Muscle of leg (tissue), 11 donors: ENCODE data around the gene GLIPR2. TPM values are rescaled to one million over a fixed set of nuclear protein-coding genes. Genes with fewer than 3 reads are reported as not detected.

ENCODE experiments used
- DNase-seq: peaks from one replicate; pipeline ENCODE4 v3.0.0; 2013
- H3K27ac ChIP-seq: one replicate; pipeline ENCODE4 v1.5.1; 2013; ENCODE audit warnings: mild to moderate bottlenecking, low read length, control low read depth
- H3K27me3 ChIP-seq: one replicate; pipeline ENCODE4 v1.6.1; 2013; ENCODE audit warnings: low read length; ENCODE audit not compliant: control insufficient read depth, insufficient read depth
- H3K36me3 ChIP-seq: one replicate; pipeline ENCODE4 v1.6.1; 2013; ENCODE audit warnings: low read length; ENCODE audit not compliant: control insufficient read depth, insufficient read depth
- H3K4me1 ChIP-seq: one replicate; pipeline ENCODE4 v1.6.1; 2013; ENCODE audit warnings: low read length; ENCODE audit not compliant: control insufficient read depth, insufficient read depth
- H3K4me3 ChIP-seq: one replicate; pipeline ENCODE4 v1.5.1; 2013; ENCODE audit warnings: low read length, control low read depth
- H3K9me3 ChIP-seq: replicated peaks from 2 replicates; pipeline ENCODE4 v1.6.1; 2013; ENCODE audit warnings: low read depth, low read length; ENCODE audit not compliant: control insufficient read depth
- WGBS: methylation state at CpG from one replicate; pipeline ENCODE4 v1.1.5; 2013; ENCODE audit warnings: missing lambda C conversion rate; ENCODE audit not compliant: insufficient coverage; 5-methylcytosine and 5-hydroxymethylcytosine counted together
- polyA plus RNA-seq, 8 donors: library from polyadenylated mRNA; unstranded; fragments of 120-200 nt; gene quantifications; one replicate each; pipeline versions ENCODE4 v1.2.1 to v1.2.3, GENCODE V29; 2013; ENCODE audit warnings: inconsistent platforms in 1 of 8, low replicate concordance in 1 of 8; ENCODE audit not compliant: insufficient read length in 8 of 8, insufficient read depth in 1 of 8
- total RNA-seq: library from RNA; stranded (reverse); fragments of 120-200 nt; gene quantifications from one replicate; pipeline ENCODE4 v1.2.4, GENCODE V29; 2013

The GLIPR2 gene
- total and polyA plus RNA-seq, 9 donors, result 61.4 to 159 (median 129) TPM

DNA sequence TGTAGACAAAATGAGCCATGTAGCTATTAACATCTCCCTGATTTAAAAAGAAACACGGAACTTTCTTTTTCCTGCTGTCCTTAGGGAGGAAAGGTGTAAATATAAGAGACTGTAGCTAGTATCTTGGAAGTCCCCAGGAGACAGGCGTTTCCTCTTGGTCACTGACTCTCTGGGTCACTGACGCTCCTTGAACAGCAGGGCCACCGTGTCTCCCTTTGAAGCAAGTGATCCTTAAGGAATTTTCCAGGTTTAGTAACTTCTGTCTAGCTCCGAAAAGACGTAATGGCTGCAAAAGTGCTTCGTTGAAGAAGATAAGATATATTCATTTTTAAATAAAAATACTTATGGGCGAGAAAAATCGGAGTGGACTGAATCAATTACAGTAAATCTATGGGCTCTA is 53.4 kb downstream of the GLIPR2 start:
- DNase-seq, result peak; percentile 35
- Histone ChIP-seq H3K9me3 (no peaks in the 10 kb centered on the region), H3K36me3 (peaks cover 5% of the 10 kb centered on the region), H3K27me3 (peaks cover 3% of the 10 kb centered on the region), H3K4me3 (peak overlapping the region; percentile 72), H3K27ac (peak overlapping the region; percentile 92), H3K4me1 (peaks cover 25% of the 10 kb centered on the region)
- WGBS, result 63% methylated on average over 1 of the region's 9 CpGs

DNA sequence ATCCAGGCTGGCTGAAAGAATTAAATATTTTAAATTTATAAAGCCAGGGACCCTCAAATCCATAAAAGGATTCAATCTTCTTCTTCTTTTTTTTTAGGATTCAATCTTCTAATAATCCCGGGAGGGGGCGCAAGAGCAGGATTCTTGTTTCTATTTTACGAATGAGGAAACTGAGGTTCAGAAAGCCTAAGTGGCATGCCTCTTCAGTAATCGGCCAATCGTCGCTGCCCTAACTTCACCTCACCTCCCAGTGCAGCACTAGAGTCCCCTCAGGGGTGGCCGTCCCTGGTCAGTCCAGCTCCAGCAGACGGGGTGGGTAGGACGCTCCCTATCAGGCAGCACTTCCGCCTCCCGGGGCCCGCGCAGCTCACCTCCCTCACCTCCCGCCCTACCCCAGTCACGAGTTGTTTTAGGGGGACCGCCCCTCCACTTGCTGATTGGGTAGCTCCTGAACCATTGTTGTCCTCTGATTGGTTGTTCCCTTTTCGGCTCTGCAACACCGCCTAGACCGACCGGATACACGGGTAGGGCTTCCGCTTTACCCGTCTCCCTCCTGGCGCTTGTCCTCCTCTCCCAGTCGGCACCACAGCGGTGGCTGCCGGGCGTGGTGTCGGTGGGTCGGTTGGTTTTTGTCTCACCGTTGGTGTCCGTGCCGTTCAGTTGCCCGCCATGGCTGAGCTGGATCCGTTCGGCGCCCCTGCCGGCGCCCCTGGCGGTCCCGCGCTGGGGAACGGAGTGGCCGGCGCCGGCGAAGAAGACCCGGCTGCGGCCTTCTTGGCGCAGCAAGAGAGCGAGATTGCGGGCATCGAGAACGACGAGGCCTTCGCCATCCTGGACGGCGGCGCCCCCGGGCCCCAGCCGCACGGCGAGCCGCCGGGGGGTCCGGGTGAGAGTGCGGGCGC is 54.1 kb downstream of the GLIPR2 start, which contains the start of gene CLTA:
Gene CLTA, plus strand, starts transcription at position 534 of the 902 bp plus-strand sequence. Its CDS starts 136 bp downstream, at position 670.
- peak; percentile 100 for DNase-seq
- under 1% methylated on average over 65 of the region's 68 CpGs for WGBS

DNA sequence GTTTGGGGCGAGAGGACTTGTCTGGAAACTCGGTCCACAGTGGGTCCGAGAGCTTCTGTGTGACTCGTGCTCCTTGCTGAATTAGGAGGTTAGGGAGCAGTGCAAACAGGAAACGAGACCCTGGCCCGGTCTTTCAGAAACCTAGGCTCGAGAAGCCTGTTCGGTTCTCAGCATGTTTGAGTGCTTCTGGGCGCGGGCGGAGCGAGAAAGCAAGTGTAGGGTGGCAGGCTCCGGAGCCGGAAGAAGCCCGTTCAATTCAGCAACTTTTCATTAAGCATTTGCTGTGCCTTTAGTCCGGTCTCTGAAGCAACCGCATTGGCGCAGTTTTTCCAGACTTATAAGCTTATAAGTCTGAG is 54.7 kb downstream of the GLIPR2 start:
- H3K27me3 ChIP-seq, result peaks cover 3% of the 10 kb centered on the region

More for the DNA sequence above, 54.1 kb downstream of the GLIPR2 start, which contains the start of gene CLTA:
- peaks cover 25% of the 10 kb centered on the region for H3K4me1 ChIP-seq
- H3K36me3 ChIP-seq, result peaks cover 5% of the 10 kb centered on the region
- peak within 1 kb of the TSS; percentile 92 for H3K27ac ChIP-seq
- no peaks in the 10 kb centered on the region for H3K9me3 ChIP-seq
- H3K4me3 ChIP-seq, result peak within 1 kb of the TSS; percentile 72
- peaks cover 3% of the 10 kb centered on the region for H3K27me3 ChIP-seq

DNA sequence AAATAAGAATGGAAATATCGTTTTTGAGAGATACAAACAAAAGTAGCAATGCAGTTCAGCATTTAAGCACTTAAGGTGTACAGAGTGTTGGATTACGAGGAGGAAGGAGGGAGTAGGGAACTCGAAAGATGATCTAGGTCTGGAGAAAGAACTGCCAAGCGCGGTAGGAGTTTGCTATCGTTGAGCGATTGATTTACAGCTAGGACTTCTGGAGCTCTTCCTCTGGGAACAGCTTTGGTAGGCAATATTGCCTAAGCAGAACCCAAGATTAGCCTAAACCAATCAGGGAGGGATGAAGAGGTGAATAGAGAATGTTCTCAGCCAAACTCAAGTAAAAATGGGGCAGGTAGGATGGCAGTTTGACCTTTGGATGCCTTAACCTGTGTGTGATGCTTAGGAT is 55.2 kb downstream of the GLIPR2 start:
- H3K36me3 ChIP-seq, result peaks cover 8% of the 10 kb centered on the region
- H3K4me1 ChIP-seq, result peaks cover 25% of the 10 kb centered on the region
- H3K4me3 ChIP-seq, result peak overlapping the region; percentile 72
- H3K9me3 ChIP-seq, result no peaks in the 10 kb centered on the region
- DNase-seq, result peak; percentile 23
- peak overlapping the region; percentile 51 for H3K27ac ChIP-seq
- WGBS, result 0% methylated on average over 4 of the region's 7 CpGs
- peaks cover 3% of the 10 kb centered on the region for H3K27me3 ChIP-seq

More for the DNA sequence above, 54.7 kb downstream of the GLIPR2 start:
- peaks cover 5% of the 10 kb centered on the region for H3K36me3 ChIP-seq
- peaks cover 25% of the 10 kb centered on the region for H3K4me1 ChIP-seq
- H3K9me3 ChIP-seq, result no peaks in the 10 kb centered on the region
- under 1% methylated on average over 15 of the region's 18 CpGs for WGBS
- peak; percentile 41 for DNase-seq
- H3K27ac ChIP-seq, result peak overlapping the region; percentile 85
- peak overlapping the region; percentile 72 for H3K4me3 ChIP-seq

DNA sequence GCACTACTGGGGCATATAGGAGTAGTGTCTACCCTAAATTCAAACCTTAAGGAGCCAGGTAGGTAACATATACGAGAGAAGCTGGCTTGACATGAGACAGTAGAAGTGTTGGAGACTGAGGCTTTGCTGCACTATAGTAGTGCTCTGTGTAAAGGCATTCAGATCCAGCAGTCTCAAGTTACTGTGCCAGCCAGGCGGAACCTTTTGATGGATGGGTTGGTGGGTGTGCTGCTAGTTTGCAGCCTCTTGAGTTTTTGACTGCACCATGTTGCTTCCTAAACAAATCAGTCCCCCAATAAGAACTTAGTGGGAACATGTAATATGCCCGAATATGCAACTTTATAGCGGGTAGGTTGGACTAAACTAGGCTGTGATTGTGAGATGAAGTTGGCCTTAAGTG is 55.7 kb downstream of the GLIPR2 start:
- whole genome bisulfite sequencing, result no CpG with 5 or more reads among the region's 4 CpGs
- DNase-seq, result no peak
- H3K27ac ChIP-seq, result peak overlapping the region; percentile 51

GRCh38 chr9:36193023-36193422 is 56.5 kb downstream of the GLIPR2 start:
- DNase-seq, result peak; percentile 36
- Histone ChIP-seq H3K27me3 (peaks cover 3% of the 10 kb centered on the region), H3K9me3 (no peaks in the 10 kb centered on the region), H3K4me1 (peaks cover 25% of the 10 kb centered on the region), H3K4me3 (no peak overlapping the region), H3K27ac (no peak overlapping the region), H3K36me3 (peaks cover 10% of the 10 kb centered on the region)
- WGBS, result 71% methylated on average over 3 of the region's 3 CpGs

More for the DNA sequence above, 55.7 kb downstream of the GLIPR2 start:
- Histone ChIP-seq H3K9me3 (no peaks in the 10 kb centered on the region), H3K36me3 (peaks cover 8% of the 10 kb centered on the region), H3K27me3 (peaks cover 3% of the 10 kb centered on the region), H3K4me3 (peak overlapping the region; percentile 72), H3K4me1 (peaks cover 25% of the 10 kb centered on the region)

DNA sequence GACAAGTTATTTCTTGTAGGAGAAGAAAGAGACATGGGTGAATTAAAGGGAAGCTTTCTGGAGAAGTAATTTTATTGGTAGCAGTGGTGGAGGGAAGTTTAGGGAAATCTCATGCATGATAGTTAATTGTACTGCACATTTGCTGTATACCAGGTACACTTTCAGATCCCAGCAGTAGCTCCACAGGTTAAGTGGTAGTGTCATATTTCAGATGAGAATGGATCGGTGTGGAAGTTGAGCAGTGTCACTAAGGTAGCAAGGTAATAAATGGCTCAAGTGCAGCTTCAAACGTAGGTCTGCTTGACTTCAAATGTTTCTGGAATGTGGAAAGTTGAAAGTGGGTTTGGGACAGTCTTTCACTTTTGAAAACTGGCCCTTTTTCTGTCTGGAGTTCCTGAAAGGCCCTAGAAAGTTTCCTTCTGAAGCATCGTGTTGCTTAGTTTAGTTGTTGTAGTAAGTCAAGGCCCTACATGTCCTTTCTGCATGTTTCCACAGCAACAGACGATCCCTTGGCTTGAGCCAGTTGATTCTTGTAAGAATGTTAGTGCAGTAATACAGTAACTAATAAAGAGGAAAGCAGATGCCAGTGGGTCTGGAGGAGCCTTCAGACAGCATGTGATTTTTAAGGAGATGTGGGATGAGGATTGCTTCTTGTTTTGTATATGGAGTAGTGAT is 57.9 kb downstream of the GLIPR2 start:
- Histone ChIP-seq H3K9me3 (no peaks in the 10 kb centered on the region), H3K4me1 (peaks cover 25% of the 10 kb centered on the region), H3K27me3 (no peaks in the 10 kb centered on the region), H3K27ac (no peak overlapping the region), H3K36me3 (peaks cover 22% of the 10 kb centered on the region), H3K4me3 (no peak overlapping the region)
- peak; percentile 63 for DNase-seq
- 30% methylated on average over 1 of the region's 4 CpGs for WGBS

DNA sequence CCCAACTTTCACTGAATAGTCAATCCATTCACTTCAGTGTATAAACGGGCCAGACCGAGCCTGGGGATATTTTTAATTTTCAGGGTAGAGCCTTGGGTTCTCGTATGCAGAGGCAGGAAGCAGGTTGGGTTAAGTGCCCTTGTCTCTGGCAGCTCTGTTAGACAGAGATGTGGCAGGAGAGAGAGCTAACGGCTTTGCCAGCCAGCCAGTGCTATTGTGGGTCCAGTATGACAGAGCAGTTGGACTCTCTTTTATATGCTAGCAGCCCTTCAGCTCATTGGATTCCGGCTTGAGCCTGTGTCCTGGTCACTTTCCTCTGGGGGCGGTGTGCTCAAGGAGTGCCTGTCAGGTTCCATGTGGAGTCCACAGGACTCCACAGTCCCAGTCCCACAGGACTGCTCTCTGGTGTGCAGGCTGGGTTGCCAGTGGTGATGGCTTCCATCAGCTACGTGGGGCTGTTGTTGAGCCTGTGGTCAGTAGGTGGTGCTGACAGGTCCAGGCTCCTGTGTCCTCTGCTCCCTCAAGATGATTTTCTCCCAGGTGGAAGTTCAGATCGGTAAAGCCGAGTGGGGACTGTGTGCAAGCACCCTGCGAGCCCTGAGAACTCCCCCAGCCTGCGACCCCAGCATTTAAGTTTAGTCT is 68.5 kb downstream of the GLIPR2 start:
- no peaks in the 10 kb centered on the region for H3K27me3 ChIP-seq
- H3K9me3 ChIP-seq, result no peaks in the 10 kb centered on the region
- peaks cover 83% of the 10 kb centered on the region for H3K36me3 ChIP-seq
- H3K4me3 ChIP-seq, result no peak overlapping the region
- H3K4me1 ChIP-seq, result no peaks in the 10 kb centered on the region
- H3K27ac ChIP-seq, result no peak overlapping the region
- WGBS, result 75% methylated on average over 9 of the region's 11 CpGs
- DNase-seq, result no peak

DNA sequence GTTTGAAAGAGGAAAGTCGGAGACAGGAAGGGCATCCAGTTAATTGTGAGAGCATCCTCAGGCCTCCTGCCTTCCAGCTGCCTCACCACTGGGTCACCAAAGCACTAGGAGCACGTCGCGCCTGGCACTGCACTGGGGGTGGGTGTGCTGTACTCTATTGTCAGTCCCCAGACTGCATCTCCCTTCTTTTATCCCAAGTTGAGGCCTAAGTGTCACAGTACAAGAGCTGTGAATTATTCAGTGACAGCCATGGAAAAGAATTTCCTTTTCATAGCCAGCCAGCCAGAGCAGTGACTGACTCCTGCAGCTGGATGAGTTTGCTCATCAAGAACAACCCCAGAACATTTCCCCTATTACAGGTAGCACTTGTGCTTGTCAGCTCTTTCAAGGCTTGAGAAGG is 70.5 kb downstream of the GLIPR2 start:
- H3K4me3 ChIP-seq, result no peak overlapping the region
- no peak overlapping the region for H3K27ac ChIP-seq
- H3K4me1 ChIP-seq, result peaks cover 3% of the 10 kb centered on the region
- DNase-seq, result no peak
- peaks cover 86% of the 10 kb centered on the region for H3K36me3 ChIP-seq
- no CpG with 5 or more reads among the region's 4 CpGs for WGBS
- no peaks in the 10 kb centered on the region for H3K27me3 ChIP-seq
- H3K9me3 ChIP-seq, result no peaks in the 10 kb centered on the region
